Adrenal gland (tissue), 5 donors: ENCODE results near the gene SLC66A3.

Experiments used
- POLR2A ChIP-seq, 2 donors: fragments of 450-650 bp; IDR thresholded peaks; one replicate each; pipeline ENCODE4 v1.6.1; 2017; ENCODE audit warnings: antibody characterized with exemption in 2 of 2, mild to moderate bottlenecking in 2 of 2, moderate library complexity in 1 of 2
- TF ChIP-seq, protein P1 (sequence below), 6 experiments: fragments of 450-650 bp in 4 of 6; fragments of 200-600 bp in 2 of 6; sonication (generic) in 1 of 6; IDR thresholded peaks; 1 replicate in 5 of 6; 2 replicates in 1 of 6; pipeline versions ENCODE4 v1.5.1 to v1.8.0; 2016 to 2021; ENCODE audit warnings: antibody characterized with exemption in 6 of 6, mild to moderate bottlenecking in 2 of 6, moderate library complexity in 1 of 6
- donor health status: DM: no; HTN: no; CAD: no.

DNA sequence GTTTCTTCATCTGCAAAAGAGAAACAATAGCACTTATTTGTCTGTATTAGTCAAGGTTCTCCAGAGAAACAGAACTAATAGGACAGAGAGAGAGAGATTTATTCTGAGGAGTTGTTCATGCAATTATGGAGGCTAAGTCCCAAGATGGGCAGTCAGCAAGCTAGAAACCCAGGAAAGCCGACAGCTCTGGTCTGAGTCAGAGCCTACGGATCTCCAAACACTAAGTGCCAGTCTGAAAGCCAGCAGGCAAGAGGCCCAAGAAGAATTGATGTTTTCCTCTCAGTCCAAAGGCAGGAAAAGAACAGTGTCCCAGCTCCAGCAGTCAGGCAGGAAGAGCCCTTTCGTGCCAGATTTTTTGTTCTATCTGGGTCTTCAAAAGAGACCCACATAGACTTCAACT lies 36.5 kb upstream of the SLC66A3 start:
- TF ChIP-seq POLR2A (IDR thresholded peaks at IDR 0.05) = no peak
- TF ChIP-seq, protein P1, sequence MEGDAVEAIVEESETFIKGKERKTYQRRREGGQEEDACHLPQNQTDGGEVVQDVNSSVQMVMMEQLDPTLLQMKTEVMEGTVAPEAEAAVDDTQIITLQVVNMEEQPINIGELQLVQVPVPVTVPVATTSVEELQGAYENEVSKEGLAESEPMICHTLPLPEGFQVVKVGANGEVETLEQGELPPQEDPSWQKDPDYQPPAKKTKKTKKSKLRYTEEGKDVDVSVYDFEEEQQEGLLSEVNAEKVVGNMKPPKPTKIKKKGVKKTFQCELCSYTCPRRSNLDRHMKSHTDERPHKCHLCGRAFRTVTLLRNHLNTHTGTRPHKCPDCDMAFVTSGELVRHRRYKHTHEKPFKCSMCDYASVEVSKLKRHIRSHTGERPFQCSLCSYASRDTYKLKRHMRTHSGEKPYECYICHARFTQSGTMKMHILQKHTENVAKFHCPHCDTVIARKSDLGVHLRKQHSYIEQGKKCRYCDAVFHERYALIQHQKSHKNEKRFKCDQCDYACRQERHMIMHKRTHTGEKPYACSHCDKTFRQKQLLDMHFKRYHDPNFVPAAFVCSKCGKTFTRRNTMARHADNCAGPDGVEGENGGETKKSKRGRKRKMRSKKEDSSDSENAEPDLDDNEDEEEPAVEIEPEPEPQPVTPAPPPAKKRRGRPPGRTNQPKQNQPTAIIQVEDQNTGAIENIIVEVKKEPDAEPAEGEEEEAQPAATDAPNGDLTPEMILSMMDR (IDR thresholded peaks at IDR 0.05) = no peak
